ENCODE results near the gene RAP1GAP.
"Not testable (repeated sequence)": the region's sequence is repeated elsewhere in the genome, so short reads cannot be mapped to it uniquely, and the experiment has no call there.

RAP1GAP gene

GRCh38 chr1:21574466-21575151, 94.5 kb downstream of the RAP1GAP start:
- no peak for DNase-seq (ENCODE audit: low read depth in 3 of 3, low spot score in 1 of 3)

GRCh38 chr1:21573971-21574465, 95.1 kb downstream of the RAP1GAP start:
- DNase-seq (ENCODE audit: low read depth in 3 of 3, low spot score in 1 of 3) = no peak

GRCh38 chr1:21573475-21573874, 95.7 kb downstream of the RAP1GAP start:
- DNase-seq (ENCODE audit: low read depth in 3 of 3, low spot score in 1 of 3) = no peak

- no peak for DNase-seq (ENCODE audit: low read depth in 3 of 3, low spot score in 1 of 3)
Measured at GRCh38 chr1:21572735-21573277, 96.4 kb downstream of the RAP1GAP start.

- DNase-seq (ENCODE audit: low read depth in 3 of 3, low spot score in 1 of 3) = no peak
Measured at GRCh38 chr1:21572221-21572620, 96.9 kb downstream of the RAP1GAP start.

- DNase-seq (ENCODE audit: low read depth in 3 of 3, low spot score in 1 of 3) = no peak
Measured at GRCh38 chr1:21570885-21571284, 98.3 kb downstream of the RAP1GAP start.

GRCh38 chr1:21570528-21570875, 98.7 kb downstream of the RAP1GAP start:
- no peak for DNase-seq (ENCODE audit: low read depth in 3 of 3, low spot score in 1 of 3)

DNA sequence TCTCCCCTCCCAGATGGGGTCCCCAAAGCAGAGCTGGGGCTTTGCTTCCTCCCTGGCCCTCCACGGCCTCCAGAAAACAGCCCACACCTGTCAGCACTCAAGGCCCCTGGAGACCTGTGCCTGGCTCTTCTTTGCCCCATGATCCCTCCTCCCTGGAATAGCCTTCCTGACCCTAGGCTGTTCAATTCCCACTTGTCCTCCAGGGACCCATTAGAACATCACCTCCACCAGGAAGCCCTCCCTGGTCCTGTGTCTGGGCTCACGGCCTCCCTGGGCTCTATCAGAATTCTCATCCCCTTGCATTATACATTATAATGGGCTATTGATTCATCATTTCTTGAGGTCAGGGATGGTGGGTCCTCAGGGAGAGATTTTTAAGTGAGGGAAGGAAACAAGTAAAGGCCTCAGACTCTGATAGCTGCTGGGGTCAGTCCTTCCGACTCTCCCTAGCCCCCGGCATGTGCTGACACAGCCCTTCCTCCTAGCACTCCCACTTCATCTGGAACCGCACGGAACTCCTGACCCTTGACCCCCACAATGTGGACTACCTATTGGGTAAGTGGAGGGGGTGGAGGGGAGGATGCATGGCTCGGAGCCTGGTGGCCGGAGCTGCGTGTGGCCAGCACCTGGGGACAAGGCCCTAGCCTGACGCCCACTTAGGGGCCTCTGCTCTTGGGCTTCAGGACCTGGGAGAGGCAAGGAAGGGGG, 99.2 kb downstream of the RAP1GAP start:
- no peak for DNase-seq (ENCODE audit: low read depth in 3 of 3, low spot score in 1 of 3)

- DNase-seq (ENCODE audit: low read depth in 3 of 3, low spot score in 1 of 3) = no peak
Measured at GRCh38 chr1:21568809-21569385, 100.3 kb downstream of the RAP1GAP start.

GRCh38 chr1:21568006-21568746, 101.0 kb downstream of the RAP1GAP start:
- DNase-seq (ENCODE audit: low read depth in 3 of 3, low spot score in 1 of 3) = no peak

GRCh38 chr1:21567241-21568005, 101.7 kb downstream of the RAP1GAP start:
- no peak for DNase-seq (ENCODE audit: low read depth in 3 of 3, low spot score in 1 of 3)

DNA sequence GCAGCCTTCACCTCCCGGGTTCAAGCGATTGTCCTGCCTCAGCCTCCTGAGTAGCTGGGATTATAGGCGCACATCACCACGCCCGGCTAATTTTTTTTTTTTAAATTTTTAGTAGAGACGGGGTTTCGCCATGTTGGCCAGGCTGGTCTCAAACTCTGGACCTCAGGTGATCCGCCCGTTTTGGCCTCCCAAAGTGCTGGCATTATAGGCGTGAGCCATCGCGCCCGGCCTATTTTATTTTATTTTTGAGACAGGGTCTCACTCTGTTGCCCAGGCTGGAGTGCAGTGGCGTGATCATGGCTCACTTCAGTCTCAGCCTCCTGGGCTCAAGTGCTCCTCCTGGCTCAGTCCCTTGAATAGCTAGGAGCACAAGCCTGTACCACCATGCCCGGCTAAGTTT, 102.8 kb downstream of the RAP1GAP start:
- DNase-seq (ENCODE audit: low read depth in 3 of 3, low spot score in 1 of 3) = not testable (repeated sequence)

DNA sequence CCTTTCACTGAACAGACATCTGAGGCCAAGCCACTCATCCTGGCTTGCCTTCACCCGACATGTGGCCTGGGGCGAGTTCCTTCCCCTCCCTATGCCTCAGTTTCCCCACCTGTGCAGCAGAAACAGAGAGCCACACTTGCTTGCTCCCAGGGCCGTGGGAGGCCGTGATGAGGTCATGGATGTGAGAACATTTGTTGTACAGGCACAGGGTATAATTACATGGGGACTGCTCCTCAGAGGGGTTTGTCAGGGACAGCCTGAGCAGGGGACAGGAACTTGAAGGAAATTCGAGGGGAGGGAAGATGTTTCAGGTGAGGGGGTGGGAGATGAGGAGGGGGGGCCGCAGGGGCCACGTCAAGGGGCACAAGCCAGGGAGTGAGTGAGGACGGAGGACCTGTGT, 103.9 kb downstream of the RAP1GAP start:
- DNase-seq (ENCODE audit: low read depth in 3 of 3, low spot score in 1 of 3) = no peak

DNA sequence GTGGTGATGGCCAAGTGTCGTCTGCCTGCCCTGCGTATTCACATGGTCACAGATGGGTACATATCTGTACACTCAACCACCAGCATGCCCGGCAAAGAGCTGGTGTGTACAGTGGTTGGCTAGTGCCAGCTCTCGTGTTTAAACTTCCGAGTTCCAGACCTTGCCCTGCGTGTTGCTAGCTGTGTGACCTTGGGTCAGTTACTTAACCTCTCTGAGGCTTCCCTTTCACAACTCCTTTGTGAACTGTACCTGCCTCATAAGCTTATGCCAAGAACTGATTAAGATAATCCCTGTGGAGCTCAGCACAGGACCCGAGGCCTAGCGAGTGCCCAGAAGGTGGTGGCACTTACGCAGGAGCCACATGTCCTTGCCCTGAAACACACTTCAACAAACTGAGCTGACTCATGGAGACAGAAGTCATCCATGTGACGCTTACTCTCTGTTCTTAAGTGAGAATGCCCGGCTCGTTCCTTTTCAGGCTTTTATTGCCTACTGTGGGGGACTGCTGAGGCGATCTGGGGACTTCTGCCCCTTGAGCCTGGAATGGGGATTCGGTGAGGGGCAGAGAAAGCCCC, 104.5 kb downstream of the RAP1GAP start:
- no peak for DNase-seq (ENCODE audit: low read depth in 3 of 3, low spot score in 1 of 3)

DNA sequence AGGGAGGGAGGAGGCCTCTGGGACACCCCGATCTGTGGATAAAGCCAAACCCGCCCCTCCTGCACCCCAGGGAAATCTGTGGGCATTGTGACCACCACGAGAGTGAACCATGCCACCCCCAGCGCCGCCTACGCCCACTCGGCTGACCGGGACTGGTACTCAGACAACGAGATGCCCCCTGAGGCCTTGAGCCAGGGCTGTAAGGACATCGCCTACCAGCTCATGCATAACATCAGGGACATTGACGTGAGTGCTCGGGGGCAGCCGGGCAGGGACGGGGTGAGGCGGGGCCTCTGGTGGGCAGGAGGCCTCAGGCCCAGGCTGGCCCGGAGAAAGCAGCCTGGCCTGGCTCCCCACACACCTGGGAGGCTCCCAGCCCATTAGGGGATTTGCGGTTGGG, 105.2 kb downstream of the RAP1GAP start:
- no peak for DNase-seq (ENCODE audit: low read depth in 3 of 3, low spot score in 1 of 3)

GRCh38 chr1:21562896-21563295, 106.3 kb downstream of the RAP1GAP start:
- DNase-seq (ENCODE audit: low read depth in 3 of 3, low spot score in 1 of 3) = no peak

GRCh38 chr1:21560916-21561638, 108.1 kb downstream of the RAP1GAP start:
- no peak for DNase-seq (ENCODE audit: low read depth in 3 of 3, low spot score in 1 of 3)

DNA sequence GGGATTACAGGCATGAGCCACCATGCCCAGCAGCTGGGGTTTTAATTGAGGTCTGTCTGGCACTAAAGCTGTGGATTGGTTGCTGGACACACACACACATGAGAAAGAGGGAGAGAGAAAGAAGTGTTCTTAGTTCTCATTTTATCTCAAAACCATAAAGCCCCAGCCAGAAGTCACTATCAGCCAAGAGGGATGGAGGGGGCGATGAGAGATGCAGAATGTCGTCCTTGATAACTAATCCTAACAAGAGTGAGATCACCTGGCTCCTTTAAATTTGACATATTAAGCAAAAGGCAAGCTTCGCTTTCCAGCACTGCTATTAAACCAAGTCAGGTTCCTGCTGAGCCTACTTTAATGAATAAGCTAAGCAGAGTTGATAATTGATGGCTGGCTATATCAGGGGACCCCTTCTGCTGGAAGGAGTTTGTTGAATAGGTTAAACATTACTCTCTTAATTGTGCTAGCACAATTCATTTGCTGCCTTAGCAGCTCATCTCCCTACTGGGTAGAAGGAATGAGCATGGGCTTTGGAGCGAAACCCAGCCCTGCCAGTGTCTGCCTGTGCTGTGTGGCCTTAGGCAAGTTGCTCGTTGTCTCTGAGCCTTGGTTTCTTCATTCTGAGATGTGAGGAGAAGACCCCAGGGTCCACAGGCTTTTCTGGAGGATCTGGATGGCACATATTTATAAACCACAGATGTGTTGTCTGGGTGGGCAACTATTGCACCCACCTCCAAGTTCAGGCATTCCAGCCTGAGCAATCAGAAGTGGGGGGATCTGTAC, 109.2 kb downstream of the RAP1GAP start:
- DNase-seq (ENCODE audit: low read depth in 3 of 3, low spot score in 1 of 3) = no peak
